ENCODE measurements around the gene KIF3C.

Gene KIF3C

DNA sequence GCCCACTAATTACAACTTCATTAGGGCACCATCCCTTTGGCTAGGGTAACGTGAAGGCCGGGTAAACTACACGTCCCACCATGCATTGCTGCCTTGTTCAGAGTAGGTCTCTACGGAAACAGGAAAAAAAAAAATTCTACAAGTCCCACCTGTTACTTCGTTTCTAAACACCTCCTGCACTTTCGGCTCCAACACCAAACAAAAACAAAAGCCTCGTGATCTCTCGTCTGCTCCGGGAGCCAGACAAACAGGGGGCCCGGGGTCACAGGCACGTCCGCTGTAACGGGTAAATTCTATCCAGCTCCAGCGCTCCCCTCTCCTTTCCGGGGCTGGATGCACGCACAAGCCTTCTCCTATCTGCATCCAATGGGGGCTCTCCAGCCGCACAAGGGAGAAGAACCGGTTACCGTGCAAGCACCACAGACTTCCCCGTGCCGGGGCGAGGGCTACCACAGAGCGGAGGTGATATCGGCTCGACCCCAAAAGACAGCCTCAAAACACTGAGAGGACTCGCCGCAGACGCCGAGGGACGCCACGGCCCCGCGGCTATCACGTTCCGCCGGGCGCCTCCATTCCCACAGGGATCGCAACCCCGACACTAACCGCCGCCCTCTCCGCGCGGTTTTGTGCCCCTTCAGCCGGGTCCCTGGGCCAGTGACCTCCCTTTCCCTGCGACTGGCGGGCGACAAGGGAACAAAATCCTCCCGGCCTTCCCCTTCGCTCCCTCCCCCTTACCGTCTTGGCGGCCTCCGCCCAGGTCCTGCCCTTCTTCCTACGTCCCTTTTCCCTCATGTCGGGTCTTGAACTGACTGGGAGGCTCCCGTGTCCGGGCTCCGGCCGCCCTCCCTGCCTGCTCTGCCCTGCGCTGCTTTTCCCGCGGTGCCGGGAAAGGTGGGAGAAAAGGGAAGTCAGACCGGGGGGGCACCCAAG, 104.6 kb downstream of the KIF3C start:
- DNase-seq (ENCODE audit: low read depth in 2 of 2) = peak; percentile 11 to 36

Data from stimulated activated CD4-positive, alpha-beta T cell treated with anti-CD3 and anti-CD28 coated beads, Interleukin-12 subunit alpha, Interleukin-12 subunit beta, amount 100 ng/mL, for 24 hours (primary cell).